ENCODE measurements around the gene GPRIN2.
"Not testable (repeated sequence)": the region's sequence is repeated elsewhere in the genome, so short reads cannot be mapped to it uniquely, and the experiment has no call there.

Gene GPRIN2

GRCh38 chr10:46536171-46536570, 20.3 kb downstream of the GPRIN2 start:
- no peak for DNase-seq (ENCODE audit: low read depth)

- DNase-seq (ENCODE audit: low read depth): no peak
Measured at GRCh38 chr10:46534828-46535524, 21.5 kb downstream of the GPRIN2 start.

- not testable (repeated sequence) for DNase-seq (ENCODE audit: low read depth)
Measured at GRCh38 chr10:46532256-46532655, 24.2 kb downstream of the GPRIN2 start.

GRCh38 chr10:46530249-46531186, 25.9 kb downstream of the GPRIN2 start:
- peak; percentile 98 for DNase-seq (ENCODE audit: low read depth)

GRCh38 chr10:46529742-46530141, 26.7 kb downstream of the GPRIN2 start:
- not testable (repeated sequence) for DNase-seq (ENCODE audit: low read depth)

GRCh38 chr10:46528675-46529615, 27.5 kb downstream of the GPRIN2 start:
- DNase-seq (ENCODE audit: low read depth): no peak

- no peak for DNase-seq (ENCODE audit: low read depth)
Measured at GRCh38 chr10:46528171-46528671, 28.2 kb downstream of the GPRIN2 start.

- no peak for DNase-seq (ENCODE audit: low read depth)
Measured at GRCh38 chr10:46527241-46527811, 29.1 kb downstream of the GPRIN2 start.

GRCh38 chr10:46526682-46527038, 29.8 kb downstream of the GPRIN2 start:
- DNase-seq (ENCODE audit: low read depth): no peak

- DNase-seq (ENCODE audit: low read depth): no peak
Measured at GRCh38 chr10:46525824-46526681, 30.4 kb downstream of the GPRIN2 start.

GRCh38 chr10:46525177-46525823, 31.2 kb downstream of the GPRIN2 start:
- no peak for DNase-seq (ENCODE audit: low read depth)

GRCh38 chr10:46524472-46525176, 31.8 kb downstream of the GPRIN2 start:
- DNase-seq (ENCODE audit: low read depth): no peak

- no peak for DNase-seq (ENCODE audit: low read depth)
Measured at GRCh38 chr10:46523962-46524471, 32.4 kb downstream of the GPRIN2 start.

GRCh38 chr10:46523119-46523961, 33.1 kb downstream of the GPRIN2 start:
- no peak for DNase-seq (ENCODE audit: low read depth)

GRCh38 chr10:46522295-46523118, 34.0 kb downstream of the GPRIN2 start:
- no peak for DNase-seq (ENCODE audit: low read depth)

- no peak for DNase-seq (ENCODE audit: low read depth)
Measured at GRCh38 chr10:46520941-46521340, 35.5 kb downstream of the GPRIN2 start.

GRCh38 chr10:46520381-46520780, 36.1 kb downstream of the GPRIN2 start:
- no peak for DNase-seq (ENCODE audit: low read depth)
